B cell (primary cell): ENCODE data around the gene AOPEP. TPM values are rescaled to one million over a fixed set of nuclear protein-coding genes. Genes with fewer than 3 reads are reported as not detected.

Experiments used
- ATAC-seq: fragments of 200-7000 bp; cut with Tn5 transposase; one replicate; pipeline ENCODE4 v1.10.0; 2021; ENCODE audit warnings: low read depth, mild to moderate bottlenecking, moderate number of reproducible peaks, moderate library complexity
- CTCF ChIA-PET: fragments of 350-600 bp; sonication (Branson Sonifier 250); formaldehyde crosslinking; loops from one replicate; lab custom pipeline; 2021; ENCODE audit warnings: antibody characterized with exemption, inconsistent platforms; lab: Charles Lee
- POLR2A ChIA-PET: fragments of 350-600 bp; sonication (Branson Sonifier 250); formaldehyde crosslinking; loops from one replicate; lab custom pipeline; 2021; ENCODE audit warnings: antibody characterized with exemption; lab: Charles Lee
- DNase-seq: peaks from one replicate; pipeline ENCODE4 v3.0.0; 2013
- H2AFZ ChIP-seq: 2 replicates; pipeline ENCODE4 v1.6.1; 2012; ENCODE audit warnings: mild to moderate bottlenecking, low read depth, low read length; ENCODE audit not compliant: insufficient read depth, poor library complexity, severe bottlenecking
- H3K27ac ChIP-seq, 2 donors: 1 replicate in 1 of 2; 2 replicates in 1 of 2; pipeline ENCODE4 v1.5.1; 2012 to 2013; ENCODE audit warnings: low read length in 2 of 2, mild to moderate bottlenecking in 2 of 2, moderate library complexity in 1 of 2
- H3K27me3 ChIP-seq, 4 experiments: fragments of 200-600 bp in 1 of 4; sonication (generic) in 1 of 4; replicated peaks in 1 of 4; 1 replicate in 2 of 4; 2 replicates in 2 of 4; pipeline versions ENCODE4 v1.6.1 to v1.7.0; 2013 to 2016; ENCODE audit warnings: low read length in 3 of 4, mild to moderate bottlenecking in 2 of 4, mixed read lengths in 1 of 4, moderate library complexity in 1 of 4; ENCODE audit not compliant: insufficient read depth in 4 of 4, control insufficient read depth in 3 of 4; ENCODE audit errors: control extremely low read depth in 1 of 4
- H3K36me3 ChIP-seq, 2 experiments: replicated peaks in 1 of 2; 1 replicate in 1 of 2; 2 replicates in 1 of 2; pipeline versions ENCODE4 v1.6.1 to v1.7.1; 2013; ENCODE audit warnings: low read length in 1 of 2; ENCODE audit not compliant: insufficient read depth in 2 of 2, control insufficient read depth in 1 of 2; ENCODE audit errors: control extremely low read depth in 1 of 2, extremely low read depth in 1 of 2
- H3K4me1 ChIP-seq, 2 donors: fragments of 200-600 bp in 1 of 2; sonication (generic) in 1 of 2; 1 replicate in 1 of 2; 2 replicates in 1 of 2; pipeline versions ENCODE4 v1.5.1 to v1.6.1; 2013 to 2017; ENCODE audit warnings: low read length in 2 of 2; ENCODE audit not compliant: control insufficient read depth in 2 of 2, insufficient read depth in 2 of 2
- H3K4me2 ChIP-seq: replicated peaks from 2 replicates; pipeline ENCODE3; 2012; ENCODE audit warnings: mild to moderate bottlenecking, low read depth, low read length; ENCODE audit not compliant: poor library complexity, severe bottlenecking
- H3K4me3 ChIP-seq, 5 experiments: fragments of 200-600 bp in 1 of 5; sonication (generic) in 1 of 5; 1 replicate in 3 of 5; 2 replicates in 2 of 5; pipeline versions ENCODE4 v1.5.1 to v1.7.0; 2011 to 2016; ENCODE audit warnings: low read length in 4 of 5, mild to moderate bottlenecking in 4 of 5, low read depth in 2 of 5, control low read depth in 1 of 5, moderate library complexity in 1 of 5; ENCODE audit not compliant: insufficient read depth in 1 of 5; ENCODE audit errors: control extremely low read depth in 1 of 5, extremely low read depth in 1 of 5
- H3K79me2 ChIP-seq: fragments of 200-600 bp; sonication (generic); one replicate; pipeline ENCODE4 v1.6.0; 2016; ENCODE audit warnings: low read length; ENCODE audit not compliant: control insufficient read depth, insufficient read depth
- H3K9ac ChIP-seq: fragments of 200-600 bp; sonication (generic); 2 replicates; pipeline ENCODE4 v1.6.1; 2017; ENCODE audit warnings: mild to moderate bottlenecking, low read length, moderate library complexity
- H3K9me3 ChIP-seq, 3 donors: one replicate each; pipeline versions ENCODE4 v1.6.1 to v1.7.1; 2013; ENCODE audit warnings: low read length in 2 of 3; ENCODE audit not compliant: control insufficient read depth in 2 of 3, insufficient read depth in 1 of 3; ENCODE audit errors: control extremely low read depth in 1 of 3
- H4K20me1 ChIP-seq: 2 replicates; pipeline ENCODE4 v1.6.0; 2012; ENCODE audit warnings: mild to moderate bottlenecking, low read length; ENCODE audit not compliant: insufficient read depth, control insufficient read depth, poor library complexity, severe bottlenecking
- H3K27ac Mint-ChIP-seq: one replicate; pipeline ENCODE4 v1.8.0; 2021; ENCODE audit warnings: mixed read lengths
- H3K27me3 Mint-ChIP-seq: one replicate; pipeline ENCODE4 v1.8.0; 2021; ENCODE audit warnings: mixed read lengths
- H3K4me1 Mint-ChIP-seq: one replicate; pipeline ENCODE4 v1.8.0; 2021; ENCODE audit warnings: mixed read lengths
- H3K4me3 Mint-ChIP-seq: one replicate; pipeline ENCODE4 v1.8.0; 2021; ENCODE audit warnings: mixed read lengths
- H3K9me3 Mint-ChIP-seq: one replicate; pipeline ENCODE4 v1.8.0; 2022; ENCODE audit warnings: mixed read lengths; ENCODE audit not compliant: insufficient read depth
- EZH2 ChIP-seq: IDR thresholded peaks from 2 replicates; pipeline ENCODE4 v1.6.1; 2012; ENCODE audit warnings: borderline replicate concordance, low read depth, mild to moderate bottlenecking, moderate library complexity, low read length; ENCODE audit not compliant: insufficient read depth, poor library complexity, severe bottlenecking
- WGBS: methylation state at CpG from one replicate; pipeline ENCODE4 v1.1.5; 2013; ENCODE audit warnings: missing lambda C conversion rate; ENCODE audit not compliant: insufficient coverage; 5-methylcytosine and 5-hydroxymethylcytosine counted together
- intact Hi-C: fragments of 100-400 bp; cut with micrococcal nuclease; formaldehyde crosslinking; loops from one replicate; pipeline ENCODE4 v1.10.0; 2022
- polyA plus RNA-seq: library from polyadenylated mRNA; depleted of rRNA; stranded (reverse); fragments of >200 nt; gene quantifications from 2 replicates; pipeline ENCODE4 v1.2.3, GENCODE V29; 2012
- total RNA-seq, 2 donors: library from RNA; stranded (reverse); fragments of 120-200 nt in 1 of 2; gene quantifications; 1 replicate in 1 of 2; 2 replicates in 1 of 2; pipeline versions ENCODE4 v1.2.3 to v1.2.4, GENCODE V29; 2013 to 2022
- TF ChIP-seq, protein P1 (sequence below): fragments of 200-600 bp; IDR thresholded peaks from one replicate; pipeline ENCODE4 v1.8.0; 2022; ENCODE audit warnings: antibody characterized with exemption, mild to moderate bottlenecking

AOPEP gene
- total and polyA plus RNA-seq, 2 donors (not counting 1 experiment from before 2014, with no cell fraction given), result 5.1 to 35.8 TPM

GRCh38 chr9:94895668-94896067 is 169.2 kb downstream of the AOPEP start:
- ChIA-PET CTCF (no interaction called here), POLR2A (no interaction called here)
- TF ChIP-seq, protein P1, sequence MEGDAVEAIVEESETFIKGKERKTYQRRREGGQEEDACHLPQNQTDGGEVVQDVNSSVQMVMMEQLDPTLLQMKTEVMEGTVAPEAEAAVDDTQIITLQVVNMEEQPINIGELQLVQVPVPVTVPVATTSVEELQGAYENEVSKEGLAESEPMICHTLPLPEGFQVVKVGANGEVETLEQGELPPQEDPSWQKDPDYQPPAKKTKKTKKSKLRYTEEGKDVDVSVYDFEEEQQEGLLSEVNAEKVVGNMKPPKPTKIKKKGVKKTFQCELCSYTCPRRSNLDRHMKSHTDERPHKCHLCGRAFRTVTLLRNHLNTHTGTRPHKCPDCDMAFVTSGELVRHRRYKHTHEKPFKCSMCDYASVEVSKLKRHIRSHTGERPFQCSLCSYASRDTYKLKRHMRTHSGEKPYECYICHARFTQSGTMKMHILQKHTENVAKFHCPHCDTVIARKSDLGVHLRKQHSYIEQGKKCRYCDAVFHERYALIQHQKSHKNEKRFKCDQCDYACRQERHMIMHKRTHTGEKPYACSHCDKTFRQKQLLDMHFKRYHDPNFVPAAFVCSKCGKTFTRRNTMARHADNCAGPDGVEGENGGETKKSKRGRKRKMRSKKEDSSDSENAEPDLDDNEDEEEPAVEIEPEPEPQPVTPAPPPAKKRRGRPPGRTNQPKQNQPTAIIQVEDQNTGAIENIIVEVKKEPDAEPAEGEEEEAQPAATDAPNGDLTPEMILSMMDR, result no peak
- no peak for TF ChIP-seq EZH2
- Histone ChIP-seq H3K9me3 (peaks cover 0 to 4% (median 0%) of the 10 kb centered on the region in 3 donors), H3K27me3 (no peaks in the 10 kb centered on the region), H3K4me2 (no peak overlapping the region), H3K9ac (no peak overlapping the region), H3K4me3 (no peak overlapping the region), H3K27ac (no peak overlapping the region), H4K20me1 (no peaks in the 10 kb centered on the region), H3K4me1 (no peaks in the 10 kb centered on the region), H3K79me2 (peaks cover 4% of the 10 kb centered on the region), H3K36me3 (no peaks in the 10 kb centered on the region), H2AFZ (no peak overlapping the region)
- no peaks in the 10 kb centered on the region for H3K27me3 Mint-ChIP-seq
- 63% methylated on average over 3 of the region's 3 CpGs for WGBS
- intact Hi-C loops, result no loop called here
- DNase-seq, result no peak
- no peak overlapping the region for H3K4me3 Mint-ChIP-seq
- H3K9me3 Mint-ChIP-seq, result peaks cover 3% of the 10 kb centered on the region
- H3K4me1 Mint-ChIP-seq, result no peaks in the 10 kb centered on the region
- no peak for ATAC-seq
- no peak overlapping the region for H3K27ac Mint-ChIP-seq

- ChIA-PET CTCF (no interaction called here), POLR2A (no interaction called here)
- Histone ChIP-seq H3K27ac (no peak overlapping the region), H2AFZ (no peak overlapping the region), H3K4me3 (no peak overlapping the region), H3K79me2 (no peaks in the 10 kb centered on the region), H3K36me3 (no peaks in the 10 kb centered on the region), H3K4me1 (no peaks in the 10 kb centered on the region), H3K9me3 (no peaks in the 10 kb centered on the region), H3K27me3 (no peaks in the 10 kb centered on the region), H3K9ac (no peak overlapping the region), H4K20me1 (no peaks in the 10 kb centered on the region), H3K4me2 (no peak overlapping the region)
- WGBS, result no CpG with 5 or more reads among the region's 3 CpGs
- Mint-ChIP-seq H3K27me3 (no peaks in the 10 kb centered on the region), H3K9me3 (peaks cover under 1% of the 10 kb centered on the region), H3K27ac (no peak overlapping the region), H3K4me3 (no peak overlapping the region), H3K4me1 (no peaks in the 10 kb centered on the region)
- TF ChIP-seq EZH2, result no peak
- TF ChIP-seq, protein P1, result no peak
- intact Hi-C loops, result no loop called here
- DNase-seq (no peak), ATAC-seq (no peak)
These were observed 170.0 kb downstream of the AOPEP start for GRCh38 chr9:94896512-94896911.
